ENCODE results near the gene SYT8.
A peak's percentile ranks its signal among the peaks of the same experiment; 100 is the strongest.

The SYT8 gene

GRCh38 chr11:1859004-1859403, 24.2 kb downstream of the SYT8 start:
- POLR2A ChIA-PET: no interaction called here
- H3K36me3 ChIP-seq (ENCODE audit: control insufficient read depth in 2 of 2, insufficient read depth in 1 of 2, low read length in 2 of 2): no peaks in the 10 kb centered on the region

GRCh38 chr11:1860108-1860507, 25.3 kb downstream of the SYT8 start:
- Histone ChIP-seq H3K4me3 (ENCODE audit: low read depth, low read length) (no peak overlapping the region), H3K27ac (ENCODE audit: extremely low read depth, low read depth, low read length) (no peak overlapping the region), H3K4me1 (ENCODE audit: control insufficient read depth, insufficient read depth, low read length) (no peaks in the 10 kb centered on the region), H3K9me3 (ENCODE audit: control insufficient read depth, insufficient read depth, low read depth, low read length) (no peaks in the 10 kb centered on the region), H3K36me3 (ENCODE audit: control insufficient read depth in 2 of 2, insufficient read depth in 1 of 2, low read length in 2 of 2) (no peaks in the 10 kb centered on the region)
- ChIA-PET POLR2A (no interaction called here), CTCF (interaction anchor here (0.5 to 1.0 kb wide), 5 partner anchors 19 to 453 kb away, joined by 3 to 7 read pairs (median 3); no protein-coding TSS in a partner anchor)
- TF ChIP-seq ZNF112 (tag by site-specific recombination; IDR thresholded peaks at IDR 0.05): no peak
- TF ChIP-seq ZNF223 (tag by site-specific recombination; IDR thresholded peaks at IDR 0.05): no peak
- no peak for TF ChIP-seq ZNF280C (tag by site-specific recombination; IDR thresholded peaks at IDR 0.05)
- TF ChIP-seq ZNF596 (tag by site-specific recombination; IDR thresholded peaks at IDR 0.05): no peak
- TF ChIP-seq PATZ1 (tag by site-specific recombination; IDR thresholded peaks at IDR 0.05): no peak
- no peak for TF ChIP-seq ZSCAN18 (tag by site-specific recombination; IDR thresholded peaks at IDR 0.05)
- no peak for TF ChIP-seq CTCF (tag by site-specific recombination; IDR thresholded peaks at IDR 0.05)
- no peak for TF ChIP-seq SALL2 (tag by site-specific recombination; IDR thresholded peaks at IDR 0.05; ENCODE audit: borderline replicate concordance)
- no peak for TF ChIP-seq ZNF777 (tag by site-specific recombination; IDR thresholded peaks at IDR 0.05; ENCODE audit: borderline replicate concordance)
- no peak for TF ChIP-seq ZNF184 (tag by site-specific recombination; IDR thresholded peaks at IDR 0.05)
- TF ChIP-seq ZNF366 (tag by site-specific recombination; conservative IDR thresholded peaks at IDR 0.05): peak; percentile 91
- no peak for TF ChIP-seq ZBTB8A (tag by site-specific recombination; IDR thresholded peaks at IDR 0.05)
- TF ChIP-seq ZBTB17 (tag by site-specific recombination; IDR thresholded peaks at IDR 0.05): peak; percentile 76

More at GRCh38 chr11:1859004-1859403, 24.2 kb downstream of the SYT8 start:
- no peak overlapping the region for H3K4me3 ChIP-seq (ENCODE audit: low read depth, low read length)
- CTCF ChIA-PET: interaction anchor here (0.8 to 1.0 kb wide), 3 partner anchors 143 to 292 kb away, joined by 3 read pairs; no protein-coding TSS in a partner anchor
- H3K27ac ChIP-seq (ENCODE audit: extremely low read depth, low read depth, low read length): no peak overlapping the region
- H3K9me3 ChIP-seq (ENCODE audit: control insufficient read depth, insufficient read depth, low read depth, low read length): no peaks in the 10 kb centered on the region
- TF ChIP-seq HOXD13 (CRISPR knock-in tag; IDR thresholded peaks at IDR 0.05; ENCODE audit: borderline replicate concordance): no peak
- no peak for TF ChIP-seq ZNF366 (tag by site-specific recombination; conservative IDR thresholded peaks at IDR 0.05)
- TF ChIP-seq ZNF133 (tag by site-specific recombination; IDR thresholded peaks at IDR 0.05): no peak
- H3K4me1 ChIP-seq (ENCODE audit: control insufficient read depth, insufficient read depth, low read length): no peaks in the 10 kb centered on the region

Measured in HEK293 (cell line).